Esophagus squamous epithelium (tissue), 5 donors: ENCODE measurements around the gene CD247. TPM values are rescaled to one million over a fixed set of nuclear protein-coding genes. Genes with fewer than 3 reads are reported as not detected.

Experiments used
- DNase-seq: peaks from one replicate; lab custom pipeline; 2025; lab: John Stamatoyannopoulos, UW
- H3K27ac ChIP-seq, 4 donors: fragments of 200-600 bp; sonication (generic); one replicate each; pipeline ENCODE4 v1.5.1; 2016 to 2019; ENCODE audit warnings: mild to moderate bottlenecking in 1 of 4
- H3K27me3 ChIP-seq, 4 donors: fragments of 200-600 bp; sonication (generic); 1 replicate in 3 of 4; 2 replicates in 1 of 4; pipeline versions ENCODE4 v1.5.1 to v1.6.0; 2017 to 2021; ENCODE audit warnings: antibody characterized with exemption in 1 of 4
- H3K36me3 ChIP-seq, 3 donors: fragments of 200-600 bp; sonication (generic); one replicate each; pipeline ENCODE4 v1.5.1; 2016 to 2019
- H3K4me1 ChIP-seq, 3 donors: fragments of 200-600 bp; sonication (generic); one replicate each; pipeline ENCODE4 v1.5.1; 2017 to 2019
- H3K4me3 ChIP-seq, 4 donors: fragments of 200-600 bp; sonication (generic); 1 replicate in 3 of 4; 2 replicates in 1 of 4; pipeline ENCODE4 v1.5.1; 2016 to 2019; ENCODE audit warnings: mild to moderate bottlenecking in 2 of 4, moderate library complexity in 1 of 4
- H3K9me3 ChIP-seq, 3 donors: fragments of 200-600 bp; sonication (generic); one replicate each; pipeline ENCODE4 v1.5.1; 2016 to 2019
- POLR2A ChIP-seq, 4 donors: fragments of 450-650 bp; IDR thresholded peaks; one replicate each; pipeline ENCODE4 v1.6.1; 2017; ENCODE audit warnings: antibody characterized with exemption in 4 of 4, mild to moderate bottlenecking in 4 of 4, moderate library complexity in 3 of 4
- WGBS, 2 donors: methylation state at CpG; one replicate each; pipeline ENCODE4 v1.1.5; 2018; 5-methylcytosine and 5-hydroxymethylcytosine counted together
- intact Hi-C: fragments of 100-400 bp; cut with DNase I; formaldehyde crosslinking; loops from one replicate; pipeline ENCODE4 v1.15.0; 2022
- total RNA-seq, 4 donors: library from RNA; depleted of rRNA; stranded (reverse); fragments of >200 nt; gene quantifications; one replicate each; pipeline ENCODE4 v1.1.0, GENCODE V29; 2016
- TF ChIP-seq, protein P1 (sequence below), 6 experiments: fragments of 450-650 bp in 4 of 6; fragments of 200-600 bp in 2 of 6; sonication (generic) in 2 of 6; IDR thresholded peaks; one replicate each; pipeline ENCODE4 v1.5.1; 2016 to 2019; ENCODE audit warnings: antibody characterized with exemption in 6 of 6, mild to moderate bottlenecking in 4 of 6, moderate library complexity in 4 of 6
- donor health status: DM: yes; HTN: yes; CAD: no.

The CD247 gene
- total RNA-seq, 4 donors from 2014 or later = 0.68 to 3.5 (median 3.1) TPM

GRCh38 chr1:167484726-167485502 is 33.4 kb downstream of the CD247 start:
- TF ChIP-seq, protein P1, sequence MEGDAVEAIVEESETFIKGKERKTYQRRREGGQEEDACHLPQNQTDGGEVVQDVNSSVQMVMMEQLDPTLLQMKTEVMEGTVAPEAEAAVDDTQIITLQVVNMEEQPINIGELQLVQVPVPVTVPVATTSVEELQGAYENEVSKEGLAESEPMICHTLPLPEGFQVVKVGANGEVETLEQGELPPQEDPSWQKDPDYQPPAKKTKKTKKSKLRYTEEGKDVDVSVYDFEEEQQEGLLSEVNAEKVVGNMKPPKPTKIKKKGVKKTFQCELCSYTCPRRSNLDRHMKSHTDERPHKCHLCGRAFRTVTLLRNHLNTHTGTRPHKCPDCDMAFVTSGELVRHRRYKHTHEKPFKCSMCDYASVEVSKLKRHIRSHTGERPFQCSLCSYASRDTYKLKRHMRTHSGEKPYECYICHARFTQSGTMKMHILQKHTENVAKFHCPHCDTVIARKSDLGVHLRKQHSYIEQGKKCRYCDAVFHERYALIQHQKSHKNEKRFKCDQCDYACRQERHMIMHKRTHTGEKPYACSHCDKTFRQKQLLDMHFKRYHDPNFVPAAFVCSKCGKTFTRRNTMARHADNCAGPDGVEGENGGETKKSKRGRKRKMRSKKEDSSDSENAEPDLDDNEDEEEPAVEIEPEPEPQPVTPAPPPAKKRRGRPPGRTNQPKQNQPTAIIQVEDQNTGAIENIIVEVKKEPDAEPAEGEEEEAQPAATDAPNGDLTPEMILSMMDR (IDR thresholded peaks at IDR 0.05) = no peak
- TF ChIP-seq POLR2A (IDR thresholded peaks at IDR 0.05) = no peak
- 84 to 100% methylated on average over 2 to 12 of the region's 12 CpGs for WGBS, 2 donors
- Histone ChIP-seq H3K4me1 (peaks cover 0 to 20% (median 0%) of the 10 kb centered on the region in 3 donors), H3K27ac (no peak overlapping the region), H3K27me3 (no peaks in the 10 kb centered on the region), H3K36me3 (no peaks in the 10 kb centered on the region), H3K4me3 (no peak overlapping the region), H3K9me3 (no peaks in the 10 kb centered on the region)
- intact Hi-C loops = no loop called here
- DNase-seq = no peak

DNA sequence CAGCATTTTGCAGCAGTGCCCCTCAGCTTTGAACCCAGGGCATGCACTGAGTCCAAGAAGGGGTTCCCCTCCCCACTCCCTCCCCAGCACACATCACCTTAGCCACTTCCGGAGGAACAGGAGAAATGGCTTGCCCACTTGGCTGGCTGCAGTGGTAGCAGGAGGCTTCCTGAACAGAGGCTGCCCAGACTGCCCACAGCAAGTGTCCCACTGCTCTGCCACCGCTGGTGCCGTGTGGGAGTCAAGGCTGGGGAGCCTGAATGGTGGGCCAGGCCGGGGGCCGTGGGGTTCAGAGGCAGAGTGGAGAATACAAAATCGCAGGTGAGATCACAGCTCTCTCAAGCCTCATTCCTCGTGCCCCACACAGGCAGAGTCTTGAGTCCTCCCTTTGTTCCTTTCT is 34.5 kb downstream of the CD247 start:
- H3K4me1 ChIP-seq = peaks cover 0 to 16% (median 0%) of the 10 kb centered on the region in 3 donors
- no peak overlapping the region for H3K27ac ChIP-seq
- 66 to 88% methylated on average over 4 to 6 of the region's 7 CpGs for whole genome bisulfite sequencing, 2 donors
- no peak for DNase-seq
- H3K4me3 ChIP-seq = no peak overlapping the region
- intact Hi-C loops = no loop called here
- no peaks in the 10 kb centered on the region for H3K9me3 ChIP-seq
- no peaks in the 10 kb centered on the region for H3K27me3 ChIP-seq
- TF ChIP-seq, protein P1 (IDR thresholded peaks at IDR 0.05) = no peak
- no peak for TF ChIP-seq POLR2A (IDR thresholded peaks at IDR 0.05)
- H3K36me3 ChIP-seq = no peaks in the 10 kb centered on the region

DNA sequence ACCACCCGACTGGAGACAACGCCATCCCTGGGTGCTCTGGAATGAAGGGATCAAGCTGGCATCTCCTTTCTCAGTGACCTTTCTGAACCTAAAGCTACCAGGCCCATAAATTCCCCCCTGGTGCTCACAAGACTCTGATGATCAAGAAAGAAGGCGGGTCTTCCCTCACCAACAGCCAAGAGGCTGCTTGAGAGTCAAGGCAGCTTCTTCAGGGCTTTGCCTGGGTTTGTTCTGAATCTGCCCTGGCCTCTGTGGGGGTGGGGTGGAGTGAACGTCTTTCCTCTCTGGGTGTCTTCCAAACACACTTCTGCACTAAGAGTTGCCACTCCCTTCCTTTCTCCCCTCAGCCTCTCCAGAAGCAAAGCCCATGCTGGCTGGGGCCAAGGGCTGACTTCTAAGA is 36.1 kb downstream of the CD247 start:
- TF ChIP-seq, protein P1 (IDR thresholded peaks at IDR 0.05) = no peak
- no peak for TF ChIP-seq POLR2A (IDR thresholded peaks at IDR 0.05)
- intact Hi-C loops = no loop called here
- Histone ChIP-seq H3K36me3 (no peaks in the 10 kb centered on the region), H3K9me3 (no peaks in the 10 kb centered on the region), H3K27ac (no peak overlapping the region), H3K4me1 (peaks cover 0 to 10% (median 0%) of the 10 kb centered on the region in 3 donors), H3K4me3 (no peak overlapping the region), H3K27me3 (no peaks in the 10 kb centered on the region)
- DNase-seq = no peak
- 50 to 90% methylated on average over 2 of the region's 4 CpGs for WGBS, 2 donors

DNA sequence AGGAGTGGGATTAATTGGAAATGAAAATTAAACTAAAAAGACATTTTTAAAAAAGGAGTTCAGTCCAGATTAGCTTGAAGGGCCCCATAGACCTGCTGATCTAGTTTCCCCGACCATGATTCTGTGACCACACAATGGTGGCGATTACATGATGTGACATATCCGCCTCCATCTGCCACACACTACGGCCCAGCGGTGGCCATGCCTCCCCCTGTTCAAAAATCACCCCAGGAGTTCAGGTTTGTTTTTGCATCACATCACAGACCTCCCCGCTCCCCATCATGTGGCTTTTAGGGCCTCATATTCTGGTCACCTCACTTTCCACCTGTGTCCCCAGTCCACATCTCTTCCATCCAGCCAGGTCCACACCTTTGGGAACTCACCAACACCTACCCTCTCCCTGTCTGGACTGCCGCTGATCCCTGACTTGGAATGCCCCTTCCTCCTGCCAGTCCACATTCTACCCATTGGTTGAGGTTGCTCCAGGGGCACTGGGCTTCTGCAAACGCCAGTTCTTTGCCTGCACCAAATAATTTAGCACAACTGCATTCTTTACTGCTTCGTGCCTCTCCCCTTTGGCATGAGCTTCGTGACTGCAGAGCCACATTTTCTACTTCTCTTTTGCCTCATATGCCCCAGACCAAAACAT is 38.9 kb downstream of the CD247 start:
- Histone ChIP-seq H3K27ac (no peak overlapping the region), H3K4me1 (peaks cover 0 to 5% (median 0%) of the 10 kb centered on the region in 3 donors), H3K4me3 (no peak overlapping the region), H3K27me3 (peaks cover 0 to under 1% (median 0%) of the 10 kb centered on the region in 4 donors), H3K9me3 (no peaks in the 10 kb centered on the region), H3K36me3 (no peaks in the 10 kb centered on the region)
- intact Hi-C loops = no loop called here
- 72 to 84% methylated on average over 10 of the region's 10 CpGs for WGBS, 2 donors
- TF ChIP-seq, protein P1 (IDR thresholded peaks at IDR 0.05) = no peak
- no peak for TF ChIP-seq POLR2A (IDR thresholded peaks at IDR 0.05)
- DNase-seq = no peak

DNA sequence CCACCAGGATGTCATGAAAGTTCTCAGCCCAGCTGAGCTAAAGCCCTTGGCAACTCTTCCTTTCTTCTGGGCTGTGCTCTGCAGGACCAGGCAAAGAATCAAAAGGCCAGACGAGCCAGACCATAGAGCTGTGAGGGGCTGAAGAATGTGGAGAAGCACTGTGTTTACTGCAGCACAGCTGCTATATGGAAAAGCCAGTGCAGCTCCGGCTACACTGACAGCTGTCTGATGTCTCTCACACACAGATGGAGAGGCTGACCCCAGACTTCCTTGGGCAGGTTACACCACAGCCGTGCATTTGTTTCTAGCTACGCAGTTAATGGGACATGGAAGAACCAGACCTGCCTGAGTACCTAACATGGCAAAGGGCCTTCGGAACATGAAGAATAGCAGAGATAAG is 40.3 kb downstream of the CD247 start:
- Histone ChIP-seq H3K27me3 (peaks cover 0 to 5% (median 0%) of the 10 kb centered on the region in 4 donors), H3K27ac (no peak overlapping the region), H3K4me1 (peaks cover 0 to 5% (median 0%) of the 10 kb centered on the region in 3 donors), H3K9me3 (no peaks in the 10 kb centered on the region), H3K36me3 (no peaks in the 10 kb centered on the region), H3K4me3 (no peak overlapping the region)
- TF ChIP-seq, protein P1 (IDR thresholded peaks at IDR 0.05) = no peak
- TF ChIP-seq POLR2A (IDR thresholded peaks at IDR 0.05) = no peak
- 61 to 72% methylated on average over 3 to 5 of the region's 5 CpGs for WGBS, 2 donors
- no peak for DNase-seq
- intact Hi-C loops = no loop called here
